ENCODE results near the gene PARP12. TPM values are rescaled to one million over a fixed set of nuclear protein-coding genes. Genes with fewer than 3 reads are reported as not detected.

The PARP12 gene
- total RNA-seq, 6 experiments from 2014 or later: 15.7 to 33.1 (median 23.3) TPM

DNA sequence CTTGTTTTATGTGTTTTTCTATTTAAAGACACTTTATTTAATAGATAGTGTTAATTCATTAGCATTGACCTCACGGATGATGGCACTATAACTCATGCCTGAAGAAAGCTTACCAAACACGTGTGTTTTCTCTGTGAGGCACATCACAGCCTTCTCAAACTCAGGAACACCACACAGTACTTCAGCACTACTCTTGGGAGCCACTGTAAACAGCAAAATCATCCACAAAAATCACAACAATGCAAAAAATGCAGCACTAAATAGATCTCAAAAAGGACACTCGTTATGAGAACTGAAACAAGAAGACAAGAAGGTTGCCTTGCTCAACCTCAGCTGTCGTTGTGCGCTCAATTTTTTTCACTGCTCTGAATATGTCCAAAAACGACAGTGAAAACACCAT, 12.0 kb upstream of the PARP12 start:
- no peaks in the 10 kb centered on the region for H3K36me3 ChIP-seq
- no peak overlapping the region for H3K4me3 ChIP-seq
- no peaks in the 10 kb centered on the region for H3K27me3 ChIP-seq
- no peaks in the 10 kb centered on the region for H3K9me3 ChIP-seq
- intact Hi-C loops (cut with DNase I): no loop called here
- DNase-seq (no peak), ATAC-seq (no peak)
- no peak overlapping the region for H3K27ac ChIP-seq
- 65% methylated on average over 6 of the region's 6 CpGs for WGBS (ENCODE audit: insufficient coverage, low coverage, low lambda C conversion rate, missing lambda C conversion rate)
- TF ChIP-seq POLR2A (IDR thresholded peaks at IDR 0.05): no peak
- TF ChIP-seq, protein P1, sequence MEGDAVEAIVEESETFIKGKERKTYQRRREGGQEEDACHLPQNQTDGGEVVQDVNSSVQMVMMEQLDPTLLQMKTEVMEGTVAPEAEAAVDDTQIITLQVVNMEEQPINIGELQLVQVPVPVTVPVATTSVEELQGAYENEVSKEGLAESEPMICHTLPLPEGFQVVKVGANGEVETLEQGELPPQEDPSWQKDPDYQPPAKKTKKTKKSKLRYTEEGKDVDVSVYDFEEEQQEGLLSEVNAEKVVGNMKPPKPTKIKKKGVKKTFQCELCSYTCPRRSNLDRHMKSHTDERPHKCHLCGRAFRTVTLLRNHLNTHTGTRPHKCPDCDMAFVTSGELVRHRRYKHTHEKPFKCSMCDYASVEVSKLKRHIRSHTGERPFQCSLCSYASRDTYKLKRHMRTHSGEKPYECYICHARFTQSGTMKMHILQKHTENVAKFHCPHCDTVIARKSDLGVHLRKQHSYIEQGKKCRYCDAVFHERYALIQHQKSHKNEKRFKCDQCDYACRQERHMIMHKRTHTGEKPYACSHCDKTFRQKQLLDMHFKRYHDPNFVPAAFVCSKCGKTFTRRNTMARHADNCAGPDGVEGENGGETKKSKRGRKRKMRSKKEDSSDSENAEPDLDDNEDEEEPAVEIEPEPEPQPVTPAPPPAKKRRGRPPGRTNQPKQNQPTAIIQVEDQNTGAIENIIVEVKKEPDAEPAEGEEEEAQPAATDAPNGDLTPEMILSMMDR (IDR thresholded peaks at IDR 0.05): no peak
- H3K4me1 ChIP-seq: no peaks in the 10 kb centered on the region

DNA sequence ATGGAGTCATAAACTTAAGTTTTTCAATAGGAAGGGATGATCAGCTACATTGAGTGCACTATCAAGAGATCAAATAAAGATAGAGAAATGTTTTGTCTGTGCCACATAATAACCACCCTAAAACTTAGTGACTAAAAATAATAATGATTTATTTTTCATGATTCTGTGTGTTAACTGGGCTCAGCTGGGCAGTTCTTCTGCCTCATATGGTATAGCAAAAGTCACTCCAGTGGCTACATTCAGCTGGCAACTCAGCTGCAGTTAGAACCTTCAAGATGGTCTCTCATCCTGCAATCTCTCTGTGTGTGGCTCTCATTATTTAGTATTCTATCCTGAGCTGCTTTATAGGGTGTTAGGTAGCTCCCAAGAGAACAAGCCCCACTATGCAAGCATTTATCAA, 7.8 kb upstream of the PARP12 start:
- Histone ChIP-seq H3K27ac (no peak overlapping the region), H3K9me3 (peaks cover 0 to 4% (median 0%) of the 10 kb centered on the region in 4 donors), H3K27me3 (no peaks in the 10 kb centered on the region), H3K4me1 (no peaks in the 10 kb centered on the region), H3K36me3 (no peaks in the 10 kb centered on the region), H3K4me3 (no peak overlapping the region)
- no peak for DNase-seq
- no peak for ATAC-seq
- TF ChIP-seq, protein P1 (IDR thresholded peaks at IDR 0.05): no peak
- TF ChIP-seq POLR2A (IDR thresholded peaks at IDR 0.05): no peak
- intact Hi-C loops (cut with DNase I): no loop called here

DNA sequence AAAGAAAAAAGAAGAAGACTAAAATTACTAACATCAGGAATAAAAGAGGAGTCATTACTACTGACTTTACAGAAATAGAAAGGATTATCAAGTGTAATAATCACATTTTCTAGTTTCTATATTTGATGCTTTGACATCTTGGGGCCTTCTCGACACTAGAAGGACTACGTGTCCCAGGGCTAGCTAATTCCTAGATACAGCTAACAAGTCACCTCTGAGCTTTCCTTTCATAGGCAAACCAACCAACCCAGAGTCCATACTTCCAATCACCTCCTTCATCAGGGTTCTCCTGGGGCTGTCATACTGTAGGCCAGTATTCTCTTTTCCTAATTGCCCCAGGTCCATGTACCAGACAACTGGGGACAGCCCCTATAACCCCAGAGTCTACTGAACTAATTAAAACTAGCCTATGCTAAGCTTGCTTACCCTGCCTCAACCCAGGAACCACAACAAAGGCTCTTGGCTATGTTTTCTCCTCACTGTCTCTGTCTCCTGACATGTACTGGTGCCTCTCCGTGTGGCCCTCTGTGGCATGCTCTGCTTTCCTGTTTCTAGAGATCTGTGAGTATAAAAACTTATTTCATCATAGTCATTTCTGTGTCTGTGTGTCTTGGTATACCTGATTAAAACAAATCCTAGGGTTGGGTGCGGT, 6.7 kb upstream of the PARP12 start:
- WGBS (ENCODE audit: insufficient coverage, low coverage, low lambda C conversion rate, missing lambda C conversion rate): 96% methylated on average over 3 of the region's 4 CpGs

DNA sequence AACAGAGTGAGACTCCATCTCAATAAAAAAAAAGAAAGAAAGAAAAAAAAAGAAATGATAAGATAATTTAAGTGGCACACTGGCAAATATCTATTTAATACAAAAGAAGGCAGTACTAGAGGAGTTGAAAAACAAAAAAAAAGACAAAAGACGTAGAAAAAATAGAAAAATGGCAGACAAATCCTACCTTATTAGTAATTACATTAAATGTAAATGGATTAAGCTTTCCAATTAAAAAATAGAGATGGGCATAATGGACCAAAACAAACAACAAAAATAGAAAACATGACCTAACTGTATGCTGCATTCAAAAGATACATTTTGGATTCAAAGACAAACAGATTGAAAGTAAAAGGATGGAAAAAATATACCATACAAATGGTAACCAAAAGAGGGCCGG, 5.3 kb upstream of the PARP12 start:
- intact Hi-C loops (cut with DNase I): loop anchor here in 1 of 2 donors (10.0 kb wide), 1 partner anchor 107 kb away; the partner anchor contains the start of gene KDM7A

More for the DNA sequence above, 6.7 kb upstream of the PARP12 start:
- H3K36me3 ChIP-seq: no peaks in the 10 kb centered on the region
- DNase-seq (no peak), ATAC-seq (no peak)
- TF ChIP-seq, protein P1 (IDR thresholded peaks at IDR 0.05): no peak
- no peak for TF ChIP-seq POLR2A (IDR thresholded peaks at IDR 0.05)
- intact Hi-C loops (cut with DNase I): loop anchor here in 1 of 2 donors (10.0 kb wide), 1 partner anchor 105 kb away; the partner anchor contains the start of gene KDM7A
- no peaks in the 10 kb centered on the region for H3K27me3 ChIP-seq
- no peak overlapping the region for H3K4me3 ChIP-seq
- H3K4me1 ChIP-seq: no peaks in the 10 kb centered on the region
- no peak overlapping the region for H3K27ac ChIP-seq
- H3K9me3 ChIP-seq: peaks cover 0 to 4% (median 0%) of the 10 kb centered on the region in 4 donors

More for the DNA sequence above, 5.3 kb upstream of the PARP12 start:
- Histone ChIP-seq H3K27ac (no peak overlapping the region), H3K4me1 (no peaks in the 10 kb centered on the region), H3K27me3 (no peaks in the 10 kb centered on the region), H3K4me3 (no peak overlapping the region), H3K9me3 (peaks cover 0 to 4% (median 0%) of the 10 kb centered on the region in 4 donors), H3K36me3 (no peaks in the 10 kb centered on the region)
- TF ChIP-seq, protein P1 (IDR thresholded peaks at IDR 0.05): no peak
- WGBS (ENCODE audit: insufficient coverage, low coverage, low lambda C conversion rate, missing lambda C conversion rate): 70% methylated on average over 2 of the region's 2 CpGs
- DNase-seq (no peak), ATAC-seq (no peak)

All from right lobe of liver (tissue), 6 donors.